ENCODE measurements around the gene RNF123. TPM values are rescaled to one million over a fixed set of nuclear protein-coding genes. Genes with fewer than 3 reads are reported as not detected.

The RNF123 gene
- total RNA-seq, 1 donor from 2014 or later: 45.3 TPM

GRCh38 chr3:49656541-49657112 lies 32.7 kb upstream of the RNF123 start:
- intact Hi-C loops (cut with micrococcal nuclease): no loop called here
- no peak for ATAC-seq
- no peak for DNase-seq

- no peak for ATAC-seq
- intact Hi-C loops (cut with micrococcal nuclease): no loop called here
Measured at GRCh38 chr3:49657208-49657915, 32.0 kb upstream of the RNF123 start.

GRCh38 chr3:49658711-49659110 lies 30.6 kb upstream of the RNF123 start:
- intact Hi-C loops (cut with micrococcal nuclease): no loop called here
- ATAC-seq (no peak), DNase-seq (no peak)

More at GRCh38 chr3:49657208-49657915, 32.0 kb upstream of the RNF123 start:
- DNase-seq: no peak

- no peak for ATAC-seq
- intact Hi-C loops (cut with micrococcal nuclease): no loop called here
- DNase-seq: no peak
Measured at GRCh38 chr3:49659756-49660155, 29.6 kb upstream of the RNF123 start.

GRCh38 chr3:49661281-49661680 lies 28.1 kb upstream of the RNF123 start:
- ATAC-seq (no peak), DNase-seq (no peak)
- intact Hi-C loops (cut with micrococcal nuclease): no loop called here

GRCh38 chr3:49662021-49662420 lies 27.3 kb upstream of the RNF123 start:
- DNase-seq (no peak), ATAC-seq (no peak)
- intact Hi-C loops (cut with micrococcal nuclease): no loop called here

GRCh38 chr3:49662720-49663413 lies 26.5 kb upstream of the RNF123 start:
- DNase-seq: no peak
- ATAC-seq: no peak
- intact Hi-C loops (cut with micrococcal nuclease): no loop called here

- intact Hi-C loops (cut with micrococcal nuclease): no loop called here
- DNase-seq (no peak), ATAC-seq (no peak)
Measured at GRCh38 chr3:49663831-49664230, 25.5 kb upstream of the RNF123 start.

GRCh38 chr3:49664300-49664699 lies 25.1 kb upstream of the RNF123 start:
- DNase-seq (no peak), ATAC-seq (no peak)
- intact Hi-C loops (cut with micrococcal nuclease): no loop called here

GRCh38 chr3:49665822-49666519 lies 23.4 kb upstream of the RNF123 start:
- DNase-seq: no peak
- ATAC-seq: no peak
- intact Hi-C loops (cut with micrococcal nuclease): no loop called here

GRCh38 chr3:49666592-49666991 lies 22.8 kb upstream of the RNF123 start:
- ATAC-seq: no peak
- intact Hi-C loops (cut with micrococcal nuclease): no loop called here
- no peak for DNase-seq

- ATAC-seq: no peak
- DNase-seq: no peak
- intact Hi-C loops (cut with micrococcal nuclease): no loop called here
Measured at GRCh38 chr3:49667701-49668413, 21.5 kb upstream of the RNF123 start.

- intact Hi-C loops (cut with micrococcal nuclease): no loop called here
- DNase-seq: no peak
- no peak for ATAC-seq
Measured at GRCh38 chr3:49668414-49668797, 21.0 kb upstream of the RNF123 start.

GRCh38 chr3:49668861-49669260 lies 20.5 kb upstream of the RNF123 start:
- intact Hi-C loops (cut with micrococcal nuclease): no loop called here
- DNase-seq (no peak), ATAC-seq (no peak)

GRCh38 chr3:49669352-49669751 lies 20.0 kb upstream of the RNF123 start:
- intact Hi-C loops (cut with micrococcal nuclease): no loop called here
- no peak for DNase-seq
- no peak for ATAC-seq

GRCh38 chr3:49670940-49671290 lies 18.4 kb upstream of the RNF123 start:
- intact Hi-C loops (cut with micrococcal nuclease): loop anchor here (5.0 kb wide), 1 partner anchor 134 kb away; no protein-coding TSS in a partner anchor
- DNase-seq (no peak), ATAC-seq (no peak)

- ATAC-seq (peak; percentile 8), DNase-seq (peak; percentile 72)
- intact Hi-C loops (cut with micrococcal nuclease): loop anchor here (5.0 kb wide), 1 partner anchor 134 kb away; no protein-coding TSS in a partner anchor
Measured at GRCh38 chr3:49671291-49672288, 17.8 kb upstream of the RNF123 start.

- intact Hi-C loops (cut with micrococcal nuclease): loop anchor here (5.0 kb wide), 1 partner anchor 136 kb away; no protein-coding TSS in a partner anchor
- no peak for ATAC-seq
Measured at GRCh38 chr3:49673121-49673714, 16.1 kb upstream of the RNF123 start.

More at GRCh38 chr3:49673121-49673714, 16.1 kb upstream of the RNF123 start:
- DNase-seq: no peak

Data from left ventricle myocardium superior (tissue), 1 donor.